ENCODE results near the gene NEK6.

Gene NEK6

GRCh38 chr9:124375726-124376125, 118.0 kb downstream of the NEK6 start:
- Histone ChIP-seq H3K9me3 (ENCODE audit: insufficient read depth, low read depth, low read length) (peaks cover 6% of the 10 kb centered on the region; the same call in 1 of the 2 replicates), H3K36me3 (ENCODE audit: insufficient read depth, low read length) (peaks cover 34% of the 10 kb centered on the region), H3K4me1 (ENCODE audit: insufficient read depth, low read length) (peaks cover 9% of the 10 kb centered on the region), H3K27ac (ENCODE audit: low read depth, low read length) (no peak overlapping the region), H3K4me3 (ENCODE audit: low read length) (no peak overlapping the region), H3K27me3 (ENCODE audit: insufficient read depth, low read length) (no peaks in the 10 kb centered on the region), H3K9ac (ENCODE audit: low read depth, low read length) (no peak overlapping the region)
- WGBS = 94% methylated on average over 9 of the region's 9 CpGs

DNA sequence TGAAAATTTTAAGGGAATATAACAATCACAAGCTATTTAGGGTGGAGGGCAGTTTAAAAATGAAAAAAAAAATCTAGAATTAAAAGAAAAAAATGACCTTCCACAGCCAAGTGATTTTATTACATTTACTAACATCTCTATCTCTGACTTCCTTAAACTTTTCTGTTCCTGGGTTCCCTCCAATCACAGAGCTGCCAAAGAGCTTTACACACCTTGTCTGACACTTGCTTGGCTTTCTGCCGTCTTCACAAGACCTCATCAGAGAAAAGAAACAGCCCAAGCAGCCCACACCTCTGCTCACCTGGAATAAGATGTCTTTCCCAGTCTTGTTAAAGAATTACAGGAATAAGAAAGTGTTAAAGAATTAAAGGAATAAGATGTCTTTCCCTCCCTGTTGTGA, 118.6 kb downstream of the NEK6 start:
- H3K4me3 ChIP-seq (ENCODE audit: low read length) = no peak overlapping the region
- 90% methylated on average over 1 of the region's 1 CpG for WGBS
- no peaks in the 10 kb centered on the region for H3K27me3 ChIP-seq (ENCODE audit: insufficient read depth, low read length)
- peaks cover 5% of the 10 kb centered on the region; the same call in 1 of the 2 replicates for H3K4me1 ChIP-seq (ENCODE audit: insufficient read depth, low read length)
- peaks cover 36% of the 10 kb centered on the region for H3K36me3 ChIP-seq (ENCODE audit: insufficient read depth, low read length)
- no peak overlapping the region for H3K27ac ChIP-seq (ENCODE audit: low read depth, low read length)
- H3K9ac ChIP-seq (ENCODE audit: low read depth, low read length) = no peak overlapping the region
- H3K9me3 ChIP-seq (ENCODE audit: insufficient read depth, low read depth, low read length) = peaks cover 6% of the 10 kb centered on the region; the same call in 1 of the 2 replicates

DNA sequence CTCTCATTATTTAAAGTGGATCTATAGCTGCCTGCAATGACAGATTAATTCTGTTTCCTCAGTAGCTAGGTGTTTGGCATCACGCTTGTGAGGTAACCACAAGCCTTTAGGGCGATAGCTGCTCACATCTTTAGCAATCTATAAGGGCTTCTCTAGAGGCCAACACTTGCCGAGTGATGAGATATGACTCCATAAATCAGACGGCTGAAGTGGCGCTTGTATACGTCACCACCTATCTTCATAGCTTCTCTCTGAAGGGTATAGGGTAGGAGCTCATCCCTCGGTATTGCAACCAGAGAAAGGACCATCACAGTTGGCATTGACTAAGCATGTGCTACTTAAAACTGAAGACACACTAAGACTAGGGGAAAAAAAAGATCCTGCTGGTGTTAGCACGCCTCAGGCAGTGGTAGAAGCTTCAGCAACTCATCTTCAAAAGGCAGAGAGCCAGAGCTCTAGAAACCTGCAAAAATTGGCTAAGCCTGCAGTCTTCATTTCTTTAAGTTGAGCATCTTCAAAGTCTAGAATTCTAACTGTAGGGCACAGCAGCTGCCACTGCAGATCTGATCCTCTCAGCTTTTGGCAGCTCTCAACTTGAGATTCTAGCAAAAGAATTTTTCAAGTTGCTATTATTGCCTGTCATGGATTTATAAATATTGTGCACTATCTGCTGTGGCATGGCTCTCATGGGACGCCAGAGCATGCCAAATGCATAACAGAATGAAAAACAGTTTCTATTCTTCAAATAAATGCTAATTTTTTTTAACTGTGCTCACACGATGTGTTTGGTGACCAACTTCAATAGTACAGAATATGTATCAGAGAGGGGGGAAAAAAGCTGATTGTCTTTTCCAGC, 120.0 kb downstream of the NEK6 start:
- Histone ChIP-seq H3K4me3 (ENCODE audit: low read length) (no peak overlapping the region), H3K36me3 (ENCODE audit: insufficient read depth, low read length) (peaks cover 41% of the 10 kb centered on the region), H3K27ac (ENCODE audit: low read depth, low read length) (no peak overlapping the region), H3K9ac (ENCODE audit: low read depth, low read length) (no peak overlapping the region), H3K27me3 (ENCODE audit: insufficient read depth, low read length) (no peaks in the 10 kb centered on the region), H3K4me1 (ENCODE audit: insufficient read depth, low read length) (no peaks in the 10 kb centered on the region), H3K9me3 (ENCODE audit: insufficient read depth, low read depth, low read length) (peaks cover 6% of the 10 kb centered on the region; the same call in 1 of the 2 replicates)
- WGBS = 89% methylated on average over 10 of the region's 10 CpGs

GRCh38 chr9:124381170-124381945, 123.6 kb downstream of the NEK6 start:
- Histone ChIP-seq H3K4me1 (ENCODE audit: insufficient read depth, low read length) (peaks cover 7% of the 10 kb centered on the region; the same call in 1 of the 2 replicates), H3K4me3 (ENCODE audit: low read length) (no peak overlapping the region), H3K9me3 (ENCODE audit: insufficient read depth, low read depth, low read length) (no peaks in the 10 kb centered on the region), H3K9ac (ENCODE audit: low read depth, low read length) (no peak overlapping the region), H3K36me3 (ENCODE audit: insufficient read depth, low read length) (peaks cover 43% of the 10 kb centered on the region), H3K27me3 (ENCODE audit: insufficient read depth, low read length) (no peaks in the 10 kb centered on the region), H3K27ac (ENCODE audit: low read depth, low read length) (no peak overlapping the region)
- WGBS = 98% methylated on average over 3 of the region's 4 CpGs

DNA sequence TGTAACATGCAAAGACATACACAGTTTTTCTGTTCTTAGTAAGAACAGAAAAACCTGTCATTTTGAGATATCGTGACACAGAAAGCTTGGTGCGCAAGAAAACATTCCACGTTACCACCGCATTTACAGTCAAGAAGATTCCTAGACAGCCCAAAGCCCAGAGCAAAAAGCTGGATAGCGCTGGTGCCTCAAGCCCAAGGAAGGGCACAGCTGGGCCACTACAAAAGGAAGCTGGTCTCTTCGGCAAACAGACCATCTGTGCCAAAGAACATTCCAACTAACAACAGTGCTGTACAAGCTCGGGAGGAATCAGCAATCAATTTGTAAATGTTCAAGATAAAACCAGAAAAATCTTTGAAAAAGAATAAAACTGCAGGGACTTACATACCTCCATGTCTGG, 126.5 kb downstream of the NEK6 start:
- Histone ChIP-seq H3K27me3 (ENCODE audit: insufficient read depth, low read length) (no peaks in the 10 kb centered on the region), H3K4me3 (ENCODE audit: low read length) (no peak overlapping the region), H3K4me1 (ENCODE audit: insufficient read depth, low read length) (peaks cover 9% of the 10 kb centered on the region; the same call in 1 of the 2 replicates), H3K27ac (ENCODE audit: low read depth, low read length) (no peak overlapping the region), H3K36me3 (ENCODE audit: insufficient read depth, low read length) (peaks cover 39% of the 10 kb centered on the region), H3K9me3 (ENCODE audit: insufficient read depth, low read depth, low read length) (no peaks in the 10 kb centered on the region), H3K9ac (ENCODE audit: low read depth, low read length) (no peak overlapping the region)
- WGBS = 97% methylated on average over 7 of the region's 7 CpGs

DNA sequence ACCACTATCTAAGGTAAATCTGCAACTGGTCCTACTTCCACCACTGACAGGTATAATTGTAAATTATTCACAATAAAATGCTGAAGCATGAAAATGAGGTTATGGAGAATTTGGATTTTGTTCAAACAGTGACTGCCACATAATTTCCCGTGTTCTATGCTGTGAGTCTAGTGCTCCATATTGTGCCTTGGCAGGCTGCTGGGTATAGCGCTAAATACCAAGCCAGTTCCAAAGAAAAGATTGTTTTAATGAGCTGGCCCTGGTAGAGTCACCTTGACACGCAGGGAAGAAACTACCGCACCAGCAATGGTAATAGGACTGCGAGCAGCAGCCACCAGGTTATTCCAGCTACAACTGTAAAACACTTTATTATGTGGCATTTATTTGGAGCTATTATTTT, 127.1 kb downstream of the NEK6 start:
- WGBS = 96% methylated on average over 5 of the region's 5 CpGs
- Histone ChIP-seq H3K36me3 (ENCODE audit: insufficient read depth, low read length) (peaks cover 35% of the 10 kb centered on the region), H3K9me3 (ENCODE audit: insufficient read depth, low read depth, low read length) (no peaks in the 10 kb centered on the region), H3K4me1 (ENCODE audit: insufficient read depth, low read length) (peaks cover 11% of the 10 kb centered on the region; the same call in 1 of the 2 replicates), H3K27ac (ENCODE audit: low read depth, low read length) (no peak overlapping the region), H3K9ac (ENCODE audit: low read depth, low read length) (no peak overlapping the region), H3K27me3 (ENCODE audit: insufficient read depth, low read length) (no peaks in the 10 kb centered on the region), H3K4me3 (ENCODE audit: low read length) (no peak overlapping the region)

- Histone ChIP-seq H3K9ac (ENCODE audit: low read depth, low read length) (no peak overlapping the region), H3K27me3 (ENCODE audit: insufficient read depth, low read length) (no peaks in the 10 kb centered on the region), H3K4me3 (ENCODE audit: low read length) (no peak overlapping the region), H3K36me3 (ENCODE audit: insufficient read depth, low read length) (peaks cover 29% of the 10 kb centered on the region), H3K9me3 (ENCODE audit: insufficient read depth, low read depth, low read length) (no peaks in the 10 kb centered on the region), H3K27ac (ENCODE audit: low read depth, low read length) (no peak overlapping the region), H3K4me1 (ENCODE audit: insufficient read depth, low read length) (peaks cover 17% of the 10 kb centered on the region)
- 87% methylated on average over 7 of the region's 7 CpGs for WGBS
Observed at GRCh38 chr9:124385623-124386022, 127.9 kb downstream of the NEK6 start.

DNA sequence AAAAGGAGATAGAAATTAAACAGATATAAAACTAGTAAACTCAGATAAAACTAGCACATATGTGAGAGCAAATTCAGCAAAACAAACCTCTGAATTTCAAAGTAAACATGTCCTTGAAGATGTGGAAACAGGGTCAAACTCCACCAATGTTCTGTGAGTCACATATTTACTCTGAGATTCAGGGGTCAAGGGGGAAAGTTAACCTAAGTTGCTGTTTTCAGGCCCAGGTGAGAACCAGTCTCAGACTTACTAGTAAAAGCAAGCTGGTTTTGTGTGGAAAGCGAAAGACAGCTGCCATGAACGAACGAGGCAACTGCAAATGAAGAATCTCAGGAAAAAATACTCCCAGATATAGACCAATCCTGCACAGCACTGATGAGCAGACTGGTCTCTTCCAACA, 128.5 kb downstream of the NEK6 start:
- no peaks in the 10 kb centered on the region for H3K9me3 ChIP-seq (ENCODE audit: insufficient read depth, low read depth, low read length)
- H3K27me3 ChIP-seq (ENCODE audit: insufficient read depth, low read length) = no peaks in the 10 kb centered on the region
- no peak overlapping the region for H3K4me3 ChIP-seq (ENCODE audit: low read length)
- peaks cover 22% of the 10 kb centered on the region for H3K4me1 ChIP-seq (ENCODE audit: insufficient read depth, low read length)
- H3K27ac ChIP-seq (ENCODE audit: low read depth, low read length) = no peak overlapping the region
- peaks cover 25% of the 10 kb centered on the region for H3K36me3 ChIP-seq (ENCODE audit: insufficient read depth, low read length)
- WGBS = 88% methylated on average over 3 of the region's 3 CpGs
- no peak overlapping the region for H3K9ac ChIP-seq (ENCODE audit: low read depth, low read length)

DNA sequence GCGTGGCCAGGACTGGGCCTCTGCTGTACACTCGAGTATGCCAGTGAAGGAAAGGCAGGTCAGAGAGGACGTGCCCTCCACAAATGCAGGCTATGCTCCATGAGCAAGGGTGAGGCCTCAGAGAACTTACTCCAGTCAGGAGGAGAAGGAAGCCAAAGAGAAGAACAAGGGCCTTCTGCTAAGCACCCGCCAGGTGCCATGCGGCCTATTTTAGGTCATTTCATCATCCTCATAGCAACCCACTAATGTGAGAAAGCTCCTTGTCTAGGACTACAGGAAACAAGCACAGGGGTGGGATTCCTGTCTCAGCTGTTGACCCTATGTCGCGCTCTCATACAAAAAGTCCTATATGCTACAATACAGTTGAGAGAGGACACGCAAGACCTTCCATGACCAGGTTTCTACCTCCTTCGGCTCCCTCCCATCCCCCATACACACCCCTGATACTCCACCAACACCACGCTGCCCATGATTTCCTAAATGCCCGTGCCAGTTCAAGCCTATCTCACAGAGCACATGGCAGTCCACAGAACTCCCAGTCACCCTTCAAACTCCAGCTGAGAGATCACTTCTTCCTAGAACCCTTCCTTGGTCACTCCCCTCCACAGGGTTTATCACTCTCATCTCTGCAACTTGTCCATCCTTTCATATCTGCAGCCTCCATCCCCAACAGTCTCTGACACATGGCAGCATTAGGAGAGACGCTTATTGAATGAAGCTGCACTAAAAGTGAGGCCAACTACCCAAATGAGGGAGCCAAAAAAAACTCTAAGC, 130.7 kb downstream of the NEK6 start:
- no peak overlapping the region for H3K4me3 ChIP-seq (ENCODE audit: low read length)
- no peaks in the 10 kb centered on the region for H3K9me3 ChIP-seq (ENCODE audit: insufficient read depth, low read depth, low read length)
- H3K9ac ChIP-seq (ENCODE audit: low read depth, low read length) = no peak overlapping the region
- peaks cover 14% of the 10 kb centered on the region for H3K36me3 ChIP-seq (ENCODE audit: insufficient read depth, low read length)
- H3K27me3 ChIP-seq (ENCODE audit: insufficient read depth, low read length) = no peaks in the 10 kb centered on the region
- H3K27ac ChIP-seq (ENCODE audit: low read depth, low read length) = no peak overlapping the region
- 95% methylated on average over 12 of the region's 12 CpGs for WGBS
- H3K4me1 ChIP-seq (ENCODE audit: insufficient read depth, low read length) = peaks cover 40% of the 10 kb centered on the region

GRCh38 chr9:124389146-124389939, 131.6 kb downstream of the NEK6 start:
- H3K4me3 ChIP-seq (ENCODE audit: low read length) = no peak overlapping the region
- no peaks in the 10 kb centered on the region for H3K27me3 ChIP-seq (ENCODE audit: insufficient read depth, low read length)
- peaks cover 5% of the 10 kb centered on the region for H3K36me3 ChIP-seq (ENCODE audit: insufficient read depth, low read length)
- H3K9ac ChIP-seq (ENCODE audit: low read depth, low read length) = no peak overlapping the region
- no peaks in the 10 kb centered on the region for H3K9me3 ChIP-seq (ENCODE audit: insufficient read depth, low read depth, low read length)
- 84% methylated on average over 7 of the region's 7 CpGs for WGBS
- peaks cover 49% of the 10 kb centered on the region for H3K4me1 ChIP-seq (ENCODE audit: insufficient read depth, low read length)
- H3K27ac ChIP-seq (ENCODE audit: low read depth, low read length) = no peak overlapping the region

Data from HUES64 (cell line).